Stimulated activated naive CD8-positive, alpha-beta T cell treated with anti-CD3 and anti-CD28 coated beads, Interleukin-15, Interleukin-2, amounts not matched to agents 100 ng/mL and 50 ng/mL, for 24 hours (primary cell): ENCODE data around the gene HSP90B1.

Experiments used
- H3K27ac Mint-ChIP-seq: one replicate; pipeline ENCODE4 v1.8.0; 2021; ENCODE audit warnings: mild to moderate bottlenecking, mixed read lengths
- H3K27me3 Mint-ChIP-seq: one replicate; pipeline ENCODE4 v1.8.0; 2021; ENCODE audit warnings: mixed read lengths
- H3K36me3 Mint-ChIP-seq: one replicate; pipeline ENCODE4 v1.8.0; 2021; ENCODE audit warnings: low read depth, mixed read lengths
- H3K4me1 Mint-ChIP-seq: one replicate; pipeline ENCODE4 v1.8.0; 2021; ENCODE audit warnings: low read depth, mixed read lengths
- H3K4me3 Mint-ChIP-seq: one replicate; pipeline ENCODE4 v1.8.0; 2021; ENCODE audit warnings: mild to moderate bottlenecking, mixed read lengths
- H3K9me3 Mint-ChIP-seq: one replicate; pipeline ENCODE4 v1.8.0; 2021; ENCODE audit warnings: mixed read lengths

The HSP90B1 gene

GRCh38 chr12:103912069-103912468, 18.1 kb upstream of the HSP90B1 start:
- H3K4me3 Mint-ChIP-seq = no peak overlapping the region
- no peak overlapping the region for H3K27ac Mint-ChIP-seq
- H3K27me3 Mint-ChIP-seq = no peaks in the 10 kb centered on the region
- H3K36me3 Mint-ChIP-seq = no peaks in the 10 kb centered on the region
- no peaks in the 10 kb centered on the region for H3K9me3 Mint-ChIP-seq
- H3K4me1 Mint-ChIP-seq = peaks cover 9% of the 10 kb centered on the region

GRCh38 chr12:103913100-103913499, 17.1 kb upstream of the HSP90B1 start:
- no peak overlapping the region for H3K27ac Mint-ChIP-seq
- H3K4me3 Mint-ChIP-seq = no peak overlapping the region
- no peaks in the 10 kb centered on the region for H3K27me3 Mint-ChIP-seq
- peaks cover 5% of the 10 kb centered on the region for H3K9me3 Mint-ChIP-seq
- peaks cover 4% of the 10 kb centered on the region for H3K36me3 Mint-ChIP-seq
- H3K4me1 Mint-ChIP-seq = peaks cover 4% of the 10 kb centered on the region

GRCh38 chr12:103915306-103915705, 14.9 kb upstream of the HSP90B1 start:
- Mint-ChIP-seq H3K4me1 (no peaks in the 10 kb centered on the region), H3K4me3 (no peak overlapping the region), H3K27me3 (no peaks in the 10 kb centered on the region), H3K27ac (no peak overlapping the region), H3K9me3 (peaks cover 5% of the 10 kb centered on the region), H3K36me3 (peaks cover 4% of the 10 kb centered on the region)

- peaks cover 4% of the 10 kb centered on the region for H3K36me3 Mint-ChIP-seq
- H3K4me1 Mint-ChIP-seq = no peaks in the 10 kb centered on the region
- H3K4me3 Mint-ChIP-seq = no peak overlapping the region
- H3K27ac Mint-ChIP-seq = no peak overlapping the region
- H3K27me3 Mint-ChIP-seq = no peaks in the 10 kb centered on the region
- peaks cover 5% of the 10 kb centered on the region for H3K9me3 Mint-ChIP-seq
These were observed 12.3 kb upstream of the HSP90B1 start for GRCh38 chr12:103917873-103918272.

- H3K36me3 Mint-ChIP-seq = peaks cover 2% of the 10 kb centered on the region
- H3K9me3 Mint-ChIP-seq = no peaks in the 10 kb centered on the region
- H3K4me3 Mint-ChIP-seq = peak overlapping the region; percentile 80
- peaks cover 56% of the 10 kb centered on the region for H3K4me1 Mint-ChIP-seq
- H3K27me3 Mint-ChIP-seq = peaks cover 1% of the 10 kb centered on the region
- H3K27ac Mint-ChIP-seq = peak overlapping the region; percentile 93
These were observed 5.2 kb upstream of the HSP90B1 start for GRCh38 chr12:103924761-103925641.

GRCh38 chr12:103928682-103929045, 1.5 kb upstream of the HSP90B1 start:
- H3K27me3 Mint-ChIP-seq = peaks cover 4% of the 10 kb centered on the region
- peaks cover 84% of the 10 kb centered on the region for H3K4me1 Mint-ChIP-seq
- peak overlapping the region; percentile 100 for H3K27ac Mint-ChIP-seq
- peaks cover 37% of the 10 kb centered on the region for H3K36me3 Mint-ChIP-seq
- H3K9me3 Mint-ChIP-seq = no peaks in the 10 kb centered on the region
- peak overlapping the region; percentile 93 for H3K4me3 Mint-ChIP-seq

- peak overlapping the region; percentile 100 for H3K27ac Mint-ChIP-seq
- H3K27me3 Mint-ChIP-seq = peaks cover 4% of the 10 kb centered on the region
- H3K4me3 Mint-ChIP-seq = peak overlapping the region; percentile 93
- H3K36me3 Mint-ChIP-seq = peaks cover 42% of the 10 kb centered on the region
- peaks cover 84% of the 10 kb centered on the region for H3K4me1 Mint-ChIP-seq
- H3K9me3 Mint-ChIP-seq = no peaks in the 10 kb centered on the region
These were observed 995 bp upstream of the HSP90B1 start for GRCh38 chr12:103929046-103929783.

GRCh38 chr12:103929784-103930033, 501 bp upstream of the HSP90B1 start:
- H3K4me3 Mint-ChIP-seq = peak overlapping the region; percentile 93
- peak overlapping the region; percentile 100 for H3K27ac Mint-ChIP-seq
- H3K36me3 Mint-ChIP-seq = peaks cover 47% of the 10 kb centered on the region
- peaks cover 84% of the 10 kb centered on the region for H3K4me1 Mint-ChIP-seq
- peaks cover 4% of the 10 kb centered on the region for H3K27me3 Mint-ChIP-seq
- H3K9me3 Mint-ChIP-seq = no peaks in the 10 kb centered on the region

- H3K4me3 Mint-ChIP-seq = peak overlapping the region; percentile 93
- H3K36me3 Mint-ChIP-seq = peaks cover 61% of the 10 kb centered on the region
- H3K9me3 Mint-ChIP-seq = no peaks in the 10 kb centered on the region
- H3K4me1 Mint-ChIP-seq = peaks cover 84% of the 10 kb centered on the region
- H3K27ac Mint-ChIP-seq = peak overlapping the region; percentile 100
- H3K27me3 Mint-ChIP-seq = peaks cover 4% of the 10 kb centered on the region
These were observed 851 bp downstream of the HSP90B1 start for GRCh38 chr12:103930787-103931735.

- Mint-ChIP-seq H3K4me3 (peak overlapping the region; percentile 93), H3K9me3 (no peaks in the 10 kb centered on the region), H3K4me1 (peaks cover 72% of the 10 kb centered on the region), H3K27ac (peak overlapping the region; percentile 100), H3K36me3 (peaks cover 81% of the 10 kb centered on the region), H3K27me3 (peaks cover 4% of the 10 kb centered on the region)
These were observed 3.0 kb downstream of the HSP90B1 start for GRCh38 chr12:103933237-103933636.

- Mint-ChIP-seq H3K27ac (peak overlapping the region; percentile 51), H3K27me3 (no peaks in the 10 kb centered on the region), H3K4me3 (peak overlapping the region; percentile 22), H3K9me3 (no peaks in the 10 kb centered on the region), H3K4me1 (peaks cover 72% of the 10 kb centered on the region), H3K36me3 (peaks cover 99% of the 10 kb centered on the region)
These were observed 6.5 kb downstream of the HSP90B1 start for GRCh38 chr12:103936679-103937078.

- Mint-ChIP-seq H3K4me1 (peaks cover 54% of the 10 kb centered on the region), H3K9me3 (no peaks in the 10 kb centered on the region), H3K27ac (peak overlapping the region; percentile 13), H3K27me3 (no peaks in the 10 kb centered on the region), H3K4me3 (no peak overlapping the region), H3K36me3 (peaks cover 100% of the 10 kb centered on the region)
These were observed 14.8 kb downstream of the HSP90B1 start for GRCh38 chr12:103944964-103945363.

- H3K27ac Mint-ChIP-seq = peak overlapping the region; percentile 87
- no peaks in the 10 kb centered on the region for H3K9me3 Mint-ChIP-seq
- no peaks in the 10 kb centered on the region for H3K27me3 Mint-ChIP-seq
- no peak overlapping the region for H3K4me3 Mint-ChIP-seq
- peaks cover 94% of the 10 kb centered on the region for H3K36me3 Mint-ChIP-seq
- H3K4me1 Mint-ChIP-seq = peaks cover 56% of the 10 kb centered on the region
These were observed 17.8 kb downstream of the HSP90B1 start for GRCh38 chr12:103947871-103948555.

- H3K9me3 Mint-ChIP-seq = no peaks in the 10 kb centered on the region
- peak overlapping the region; percentile 87 for H3K27ac Mint-ChIP-seq
- peaks cover 62% of the 10 kb centered on the region for H3K4me1 Mint-ChIP-seq
- H3K4me3 Mint-ChIP-seq = no peak overlapping the region
- H3K27me3 Mint-ChIP-seq = no peaks in the 10 kb centered on the region
- H3K36me3 Mint-ChIP-seq = peaks cover 89% of the 10 kb centered on the region
These were observed 18.7 kb downstream of the HSP90B1 start for GRCh38 chr12:103948746-103949406.
